ENCODE measurements around the gene STK32B.
A peak's percentile ranks its signal among the peaks of the same experiment; 100 is the strongest.

Gene STK32B

DNA sequence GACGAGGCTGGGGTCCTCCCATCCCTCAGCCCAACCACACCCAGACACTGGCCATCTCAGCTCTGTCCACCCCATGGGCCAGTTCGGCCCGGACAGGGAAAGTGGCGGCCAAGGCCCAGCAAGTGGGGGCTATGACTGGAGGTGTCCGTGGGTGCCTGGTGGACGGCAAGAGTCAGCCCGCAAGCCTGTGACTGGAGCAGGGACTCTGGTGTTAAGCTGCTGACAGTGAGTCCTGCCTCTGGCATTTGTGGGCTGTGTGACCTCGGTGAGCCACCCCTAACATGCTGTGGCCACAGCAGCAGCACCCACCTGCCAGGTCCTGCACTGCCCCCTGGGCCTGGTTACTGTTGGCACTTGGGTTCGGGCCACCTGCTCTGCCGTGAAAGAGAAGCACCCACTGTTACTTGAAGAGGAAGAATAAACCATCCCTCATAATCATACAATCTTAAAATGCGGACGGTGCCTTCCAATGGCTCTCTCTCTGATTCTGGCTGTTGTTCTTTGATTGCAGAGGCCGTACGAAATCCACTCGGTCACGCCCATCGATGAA lies 405.1 kb downstream of the STK32B start:
- no peak overlapping the region for H3K4me3 ChIP-seq (ENCODE audit: low read depth, low read length)
- TF ChIP-seq, protein P1, sequence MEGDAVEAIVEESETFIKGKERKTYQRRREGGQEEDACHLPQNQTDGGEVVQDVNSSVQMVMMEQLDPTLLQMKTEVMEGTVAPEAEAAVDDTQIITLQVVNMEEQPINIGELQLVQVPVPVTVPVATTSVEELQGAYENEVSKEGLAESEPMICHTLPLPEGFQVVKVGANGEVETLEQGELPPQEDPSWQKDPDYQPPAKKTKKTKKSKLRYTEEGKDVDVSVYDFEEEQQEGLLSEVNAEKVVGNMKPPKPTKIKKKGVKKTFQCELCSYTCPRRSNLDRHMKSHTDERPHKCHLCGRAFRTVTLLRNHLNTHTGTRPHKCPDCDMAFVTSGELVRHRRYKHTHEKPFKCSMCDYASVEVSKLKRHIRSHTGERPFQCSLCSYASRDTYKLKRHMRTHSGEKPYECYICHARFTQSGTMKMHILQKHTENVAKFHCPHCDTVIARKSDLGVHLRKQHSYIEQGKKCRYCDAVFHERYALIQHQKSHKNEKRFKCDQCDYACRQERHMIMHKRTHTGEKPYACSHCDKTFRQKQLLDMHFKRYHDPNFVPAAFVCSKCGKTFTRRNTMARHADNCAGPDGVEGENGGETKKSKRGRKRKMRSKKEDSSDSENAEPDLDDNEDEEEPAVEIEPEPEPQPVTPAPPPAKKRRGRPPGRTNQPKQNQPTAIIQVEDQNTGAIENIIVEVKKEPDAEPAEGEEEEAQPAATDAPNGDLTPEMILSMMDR (IDR thresholded peaks at IDR 0.05; ENCODE audit: low read depth, low read length) = no peak

DNA sequence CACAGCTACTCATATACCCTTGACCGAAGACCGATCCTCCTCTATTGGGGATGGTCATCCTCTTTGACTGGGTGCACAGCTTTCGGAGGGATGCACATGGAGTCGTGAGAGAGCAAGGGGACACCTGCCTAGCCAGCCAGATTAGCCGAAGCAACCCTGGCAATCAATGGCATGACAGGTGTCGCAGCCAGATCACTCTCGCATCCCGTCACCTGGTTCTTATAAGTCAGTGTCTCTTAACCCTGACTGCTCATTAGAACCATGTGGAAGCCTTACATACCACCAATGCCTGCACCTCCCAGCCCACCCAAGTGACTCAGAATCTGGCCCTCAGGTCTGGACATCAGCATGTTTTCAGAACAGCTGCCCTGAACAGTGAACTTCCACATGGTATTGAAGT lies 407.4 kb downstream of the STK32B start:
- TF ChIP-seq, protein P1 (IDR thresholded peaks at IDR 0.05; ENCODE audit: low read depth, low read length) = no peak
- no peak overlapping the region for H3K4me3 ChIP-seq (ENCODE audit: low read depth, low read length)

DNA sequence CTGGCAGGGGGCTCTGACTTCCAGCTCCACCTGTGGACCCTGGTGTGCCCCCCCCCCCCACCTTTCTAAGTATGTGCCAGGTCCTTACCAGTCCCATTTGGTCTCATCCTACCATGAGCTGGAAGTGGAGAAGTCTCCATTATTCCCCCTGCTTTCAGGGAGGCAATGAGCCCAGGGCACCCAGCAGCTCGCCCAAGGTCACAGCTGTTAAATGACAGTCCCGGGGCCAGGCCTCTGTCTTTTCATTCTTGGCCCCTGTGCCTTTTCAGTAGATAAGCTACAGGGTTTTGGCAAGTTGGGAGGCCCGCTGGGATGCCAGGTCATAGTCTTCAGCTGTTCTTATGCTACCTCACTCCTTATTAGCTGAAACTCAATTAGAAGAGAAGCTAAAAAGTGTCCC lies 408.0 kb downstream of the STK32B start:
- TF ChIP-seq, protein P1 (IDR thresholded peaks at IDR 0.05; ENCODE audit: low read depth, low read length) = no peak

DNA sequence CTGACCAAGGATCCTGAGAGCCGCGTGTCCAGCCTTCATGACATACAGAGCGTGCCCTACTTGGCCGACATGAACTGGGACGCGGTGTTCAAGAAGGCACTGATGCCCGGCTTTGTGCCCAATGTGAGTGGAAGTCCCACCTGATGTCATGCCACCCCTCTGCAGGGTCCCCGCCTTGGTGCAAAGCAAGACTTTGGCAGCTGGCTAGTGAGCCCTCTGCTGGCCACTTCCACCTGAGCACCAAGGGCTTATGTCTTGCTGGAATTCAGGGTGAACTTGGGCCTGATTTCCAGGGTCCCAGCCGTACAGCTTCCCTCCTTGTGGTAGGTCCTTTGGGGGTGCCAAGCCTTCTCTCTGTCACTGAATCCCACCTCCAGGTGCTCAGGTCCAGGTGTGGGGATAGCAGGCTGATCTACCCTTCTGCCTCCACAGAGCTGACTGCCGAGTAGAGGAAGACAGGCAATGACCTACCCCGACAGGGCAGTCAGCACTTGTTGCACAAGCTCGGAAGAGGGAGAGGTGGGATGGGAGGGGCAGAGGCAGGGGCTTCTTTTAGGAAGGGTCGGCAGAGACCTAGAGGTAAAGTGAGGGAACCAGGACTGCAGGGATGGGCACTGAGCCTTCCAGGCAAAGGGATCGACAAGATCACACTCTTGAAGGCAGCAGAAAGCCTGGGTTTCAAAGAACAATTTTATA lies 409.0 kb downstream of the STK32B start:
- TF ChIP-seq, protein P1 (IDR thresholded peaks at IDR 0.05; ENCODE audit: low read depth, low read length) = peak; percentile 66
- no peak overlapping the region for H3K4me3 ChIP-seq (ENCODE audit: low read depth, low read length)

More for the DNA sequence above, 408.0 kb downstream of the STK32B start:
- H3K4me3 ChIP-seq (ENCODE audit: low read depth, low read length) = no peak overlapping the region

DNA sequence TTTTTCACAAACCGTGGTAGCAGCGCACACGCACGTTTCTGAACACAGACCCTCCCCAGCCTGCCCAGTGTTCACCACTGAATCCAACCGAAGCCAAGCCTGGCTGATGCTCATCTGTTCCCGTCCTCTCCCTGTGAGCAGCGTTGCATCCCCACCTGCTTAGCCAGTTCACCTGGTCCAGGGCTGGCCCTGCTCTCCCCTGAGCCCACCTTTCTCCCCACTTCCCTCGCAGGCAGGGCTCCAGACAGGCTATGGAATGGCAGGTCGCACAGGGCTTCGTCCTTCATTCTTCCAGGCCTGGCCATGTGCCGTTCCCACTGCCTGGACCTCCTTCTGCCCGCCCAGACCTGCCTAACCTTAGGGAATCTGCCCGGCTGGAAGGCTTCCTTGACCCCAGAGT lies 410.2 kb downstream of the STK32B start:
- no peak overlapping the region for H3K4me3 ChIP-seq (ENCODE audit: low read depth, low read length)
- TF ChIP-seq, protein P1 (IDR thresholded peaks at IDR 0.05; ENCODE audit: low read depth, low read length) = no peak

DNA sequence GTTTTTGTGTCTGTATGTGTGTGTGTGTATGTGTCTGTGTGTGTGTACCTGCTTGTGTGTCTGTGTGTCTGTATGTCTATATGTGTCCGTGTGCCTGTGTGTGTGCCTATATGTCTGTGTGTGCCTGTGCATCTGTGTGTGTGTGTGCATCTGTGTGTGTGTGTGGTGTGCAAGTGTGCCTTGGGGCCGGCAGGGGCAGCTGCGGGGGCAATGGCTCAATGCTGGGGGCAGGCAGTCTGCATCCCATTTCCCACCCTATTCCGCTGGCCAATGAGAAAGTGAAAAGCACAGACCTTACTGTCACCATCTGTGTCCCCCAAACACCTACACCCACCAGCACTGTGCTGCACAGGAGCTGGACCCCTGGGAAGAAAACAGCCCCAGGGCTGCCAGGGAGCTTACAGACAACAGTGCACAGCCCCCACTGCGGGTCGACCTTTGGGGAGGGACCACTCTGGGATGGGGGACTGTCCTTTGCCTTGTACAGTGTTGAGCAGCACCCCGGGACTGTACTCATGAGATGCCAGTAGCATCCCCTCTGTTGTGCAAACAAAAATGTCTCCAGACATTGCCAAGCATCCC lies 411.1 kb downstream of the STK32B start:
- TF ChIP-seq, protein P1 (IDR thresholded peaks at IDR 0.05; ENCODE audit: low read depth, low read length) = no peak
- H3K4me3 ChIP-seq (ENCODE audit: low read depth, low read length) = no peak overlapping the region

DNA sequence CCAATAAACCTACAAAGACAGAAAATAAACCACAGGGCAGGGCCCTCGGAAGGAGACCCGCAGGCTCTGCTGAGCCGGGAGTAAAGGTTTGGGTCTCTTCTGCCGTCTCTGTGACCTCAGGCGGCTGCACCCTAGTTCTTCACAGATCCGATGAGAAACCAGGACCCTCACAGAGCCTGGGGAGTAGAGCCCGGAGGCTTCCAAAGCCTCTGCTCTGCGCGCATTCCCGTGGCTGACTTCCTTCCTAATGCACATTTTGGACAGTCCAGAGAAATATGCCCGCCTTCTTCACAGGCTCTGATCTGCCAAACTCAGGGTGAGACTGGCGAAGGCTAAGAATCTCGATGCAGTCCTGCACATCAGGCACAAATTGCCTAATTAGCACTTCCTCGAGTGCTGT lies 411.6 kb downstream of the STK32B start:
- no peak overlapping the region for H3K4me3 ChIP-seq (ENCODE audit: low read depth, low read length)
- TF ChIP-seq, protein P1 (IDR thresholded peaks at IDR 0.05; ENCODE audit: low read depth, low read length) = no peak
